Measurements from ENCODE around the gene AIFM3.

- TF ChIP-seq POLR2A (IDR thresholded peaks at IDR 0.05; ENCODE audit: low read length) (no peak), GATA1 (IDR thresholded peaks at IDR 0.05; ENCODE audit: low read depth, low read length) (no peak)
These were observed 53.9 kb downstream of the AIFM3 start for GRCh38 chr22:21020802-21021429.
